Upper lobe of left lung (tissue), 6 donors: Measurements from ENCODE around the gene C1orf87. TPM values are rescaled to one million over a fixed set of nuclear protein-coding genes. Genes with fewer than 3 reads are reported as not detected.

ENCODE experiments used
- ATAC-seq, 2 donors: fragments of 200-7000 bp; cut with Tn5 transposase; one replicate each; pipeline ENCODE4 v1.9.1; 2022; ENCODE audit warnings: mild to moderate bottlenecking in 2 of 2, moderate library complexity in 2 of 2; ENCODE audit not compliant: low FRiP score in 2 of 2
- DNase-seq, 2 donors: peaks; one replicate each; pipeline ENCODE4 v3.0.0-alpha.2; 2019 to 2020
- H3K27ac ChIP-seq, 4 donors: fragments of 200-600 bp; sonication (generic); one replicate each; pipeline ENCODE4 v1.5.1; 2016 to 2019
- H3K27me3 ChIP-seq, 4 donors: fragments of 200-600 bp; sonication (generic); one replicate each; pipeline ENCODE4 v1.5.1; 2017 to 2019
- H3K36me3 ChIP-seq, 4 donors: fragments of 200-600 bp; sonication (generic); one replicate each; pipeline ENCODE4 v1.5.1; 2016 to 2019
- H3K4me1 ChIP-seq, 4 donors: fragments of 200-600 bp; sonication (generic); one replicate each; pipeline ENCODE4 v1.5.1; 2018 to 2019
- H3K4me3 ChIP-seq, 4 donors: fragments of 200-600 bp; sonication (generic); one replicate each; pipeline ENCODE4 v1.5.1; 2017 to 2019; ENCODE audit warnings: mild to moderate bottlenecking in 2 of 4, moderate library complexity in 1 of 4
- H3K9me3 ChIP-seq, 4 donors: fragments of 200-600 bp; sonication (generic); one replicate each; pipeline ENCODE4 v1.5.1; 2018 to 2019
- CTCF ChIP-seq, 6 experiments: fragments of 450-650 bp in 4 of 6; fragments of 200-600 bp in 2 of 6; sonication (generic) in 2 of 6; IDR thresholded peaks; one replicate each; pipeline ENCODE4 v1.5.1; 2016 to 2019; ENCODE audit warnings: antibody characterized with exemption in 6 of 6
- EP300 ChIP-seq, 4 donors: sonication (generic); formaldehyde crosslinking; IDR thresholded peaks; one replicate each; pipeline ENCODE4 v1.5.1; 2017; ENCODE audit warnings: antibody characterized with exemption in 4 of 4, control low read depth in 2 of 4
- POLR2A ChIP-seq, 4 donors: fragments of 450-650 bp; IDR thresholded peaks; one replicate each; pipeline ENCODE4 v1.5.1; 2016 to 2017; ENCODE audit warnings: antibody characterized with exemption in 4 of 4, mild to moderate bottlenecking in 2 of 4
- POLR2AphosphoS5 ChIP-seq, 2 donors: sonication (generic); formaldehyde crosslinking; IDR thresholded peaks; one replicate each; pipeline ENCODE4 v1.5.1; 2017; ENCODE audit warnings: antibody characterized with exemption in 2 of 2
- WGBS, 2 donors: methylation state at CpG; one replicate each; pipeline ENCODE4 v1.1.5; 2017 to 2018; 5-methylcytosine and 5-hydroxymethylcytosine counted together
- total RNA-seq, 6 donors: library from RNA; depleted of rRNA in 4 of 6; stranded (reverse); fragments of >200 nt in 4 of 6; gene quantifications; one replicate each; pipeline versions ENCODE4 v1.1.0 to v1.2.1, GENCODE V29; 2016 to 2021
- donor health status: DM: no; HTN: no; CAD: no; lungs with moderate emphysema.
- donor health status: DM: no; HTN: yes; CAD: no; lungs with severe emphysema.

The C1orf87 gene
- total RNA-seq, 6 donors from 2014 or later: 0.40 to 26.1 (median 4.8) TPM

GRCh38 chr1:60111716-60112115 lies 38.1 kb upstream of the C1orf87 start:
- Histone ChIP-seq H3K36me3 (no peaks in the 10 kb centered on the region), H3K27me3 (no peaks in the 10 kb centered on the region), H3K27ac (no peak overlapping the region), H3K9me3 (no peaks in the 10 kb centered on the region), H3K4me1 (no peaks in the 10 kb centered on the region), H3K4me3 (no peak overlapping the region)
- no peak for TF ChIP-seq EP300 (IDR thresholded peaks at IDR 0.05)
- no peak for TF ChIP-seq POLR2AphosphoS5 (IDR thresholded peaks at IDR 0.05)
- no peak for TF ChIP-seq POLR2A (IDR thresholded peaks at IDR 0.05)
- no peak for TF ChIP-seq CTCF (IDR thresholded peaks at IDR 0.05)
- ATAC-seq (no peak), DNase-seq (no peak)
- WGBS, 2 donors: 42 to 51% methylated on average over 1 of the region's 1 CpG

- Histone ChIP-seq H3K9me3 (no peaks in the 10 kb centered on the region), H3K36me3 (no peaks in the 10 kb centered on the region), H3K4me3 (no peak overlapping the region), H3K27me3 (no peaks in the 10 kb centered on the region), H3K4me1 (no peaks in the 10 kb centered on the region), H3K27ac (no peak overlapping the region)
- 96 to 97% methylated on average over 2 of the region's 2 CpGs for WGBS, 2 donors
- ATAC-seq: no peak
- DNase-seq: no peak
- TF ChIP-seq POLR2A (IDR thresholded peaks at IDR 0.05): no peak
- no peak for TF ChIP-seq CTCF (IDR thresholded peaks at IDR 0.05)
- TF ChIP-seq POLR2AphosphoS5 (IDR thresholded peaks at IDR 0.05): no peak
- no peak for TF ChIP-seq EP300 (IDR thresholded peaks at IDR 0.05)
Observed at GRCh38 chr1:60111118-60111517, 37.5 kb upstream of the C1orf87 start.

GRCh38 chr1:60108196-60108595 lies 34.6 kb upstream of the C1orf87 start:
- TF ChIP-seq POLR2AphosphoS5 (IDR thresholded peaks at IDR 0.05): no peak
- Histone ChIP-seq H3K27me3 (no peaks in the 10 kb centered on the region), H3K9me3 (no peaks in the 10 kb centered on the region), H3K4me3 (no peak overlapping the region), H3K27ac (no peak overlapping the region), H3K4me1 (no peaks in the 10 kb centered on the region), H3K36me3 (no peaks in the 10 kb centered on the region)
- 51 to 65% methylated on average over 3 of the region's 3 CpGs for WGBS, 2 donors
- ATAC-seq: no peak
- no peak for DNase-seq

GRCh38 chr1:60103186-60103585 lies 29.6 kb upstream of the C1orf87 start:
- Histone ChIP-seq H3K27ac (no peak overlapping the region), H3K4me3 (no peak overlapping the region), H3K4me1 (no peaks in the 10 kb centered on the region), H3K36me3 (no peaks in the 10 kb centered on the region), H3K27me3 (no peaks in the 10 kb centered on the region), H3K9me3 (no peaks in the 10 kb centered on the region)
- TF ChIP-seq CTCF (IDR thresholded peaks at IDR 0.05) (no peak), POLR2A (IDR thresholded peaks at IDR 0.05) (no peak), EP300 (IDR thresholded peaks at IDR 0.05) (no peak), POLR2AphosphoS5 (IDR thresholded peaks at IDR 0.05) (no peak)
- 39 to 42% methylated on average over 2 of the region's 2 CpGs for WGBS, 2 donors
- no peak for ATAC-seq
- no peak for DNase-seq

- H3K27ac ChIP-seq: no peak overlapping the region
- H3K27me3 ChIP-seq: no peaks in the 10 kb centered on the region
- 71 to 85% methylated on average over 3 of the region's 3 CpGs for WGBS, 2 donors
- no peaks in the 10 kb centered on the region for H3K4me1 ChIP-seq
- no peaks in the 10 kb centered on the region for H3K9me3 ChIP-seq
- H3K36me3 ChIP-seq: no peaks in the 10 kb centered on the region
- H3K4me3 ChIP-seq: no peak overlapping the region
- ATAC-seq (no peak), DNase-seq (no peak)
- TF ChIP-seq EP300 (IDR thresholded peaks at IDR 0.05): no peak
- TF ChIP-seq POLR2AphosphoS5 (IDR thresholded peaks at IDR 0.05): no peak
- TF ChIP-seq CTCF (IDR thresholded peaks at IDR 0.05): no peak
- TF ChIP-seq POLR2A (IDR thresholded peaks at IDR 0.05): no peak
Observed at GRCh38 chr1:60102267-60103061, 28.9 kb upstream of the C1orf87 start.
